ENCODE results near the gene IL1B. TPM values are rescaled to one million over a fixed set of nuclear protein-coding genes. Genes with fewer than 3 reads are reported as not detected.

The IL1B gene
- total and polyA plus RNA-seq, 12 donors, result 0.14 to 10.3 (median 0.64) TPM; not detected in 1

- ATAC-seq (peak in 3 of 8 donors; percentile 6 to 26 (median 23)), DNase-seq (no peak)
- Histone ChIP-seq H3K9me3 (peaks cover 0 to 17% (median 0%) of the 10 kb centered on the region in 11 donors), H3K27me3 (no peaks in the 10 kb centered on the region), H3K4me3 (no peak overlapping the region), H3K4me1 (peaks cover 0 to 35% (median 27%) of the 10 kb centered on the region in 9 donors), H3K27ac (peak overlapping the region in 7 of 10 donors; percentile 5 to 68 (median 39)), H3K36me3 (no peaks in the 10 kb centered on the region)
- 67 to 84% methylated on average over 3 of the region's 3 CpGs for WGBS, 2 donors
- TF ChIP-seq CTCF (IDR thresholded peaks at IDR 0.05), result no peak
- intact Hi-C loops (cut with DNase I), result loop anchor here in 2 of 10 donors (5.0 kb wide), 2 partner anchors 44 to 56 kb away; no protein-coding TSS in a partner anchor
Observed at GRCh38 chr2:112811276-112811831, 25.2 kb downstream of the IL1B start.

GRCh38 chr2:112809112-112809511 is 27.5 kb downstream of the IL1B start:
- Histone ChIP-seq H3K4me3 (no peak overlapping the region), H3K9me3 (peaks cover 0 to 19% (median 0%) of the 10 kb centered on the region in 11 donors), H3K36me3 (no peaks in the 10 kb centered on the region), H3K27ac (no peak overlapping the region), H3K27me3 (no peaks in the 10 kb centered on the region), H3K4me1 (peaks cover 0 to 32% (median 27%) of the 10 kb centered on the region in 9 donors)
- ATAC-seq, result no peak
- no peak for TF ChIP-seq CTCF (IDR thresholded peaks at IDR 0.05)
- intact Hi-C loops (cut with DNase I), result loop anchor here in 1 of 10 donors (5.0 kb wide), 1 partner anchor 37 kb away; no protein-coding TSS in a partner anchor
- no peak for DNase-seq

- Histone ChIP-seq H3K27me3 (no peaks in the 10 kb centered on the region), H3K4me3 (no peak overlapping the region), H3K27ac (no peak overlapping the region), H3K4me1 (peaks cover 0 to 14% (median 10%) of the 10 kb centered on the region in 9 donors), H3K9me3 (peaks cover 0 to 19% (median 0%) of the 10 kb centered on the region in 11 donors), H3K36me3 (no peaks in the 10 kb centered on the region)
- no peak for ATAC-seq
- TF ChIP-seq CTCF (IDR thresholded peaks at IDR 0.05), result no peak
- no peak for DNase-seq
- intact Hi-C loops (cut with DNase I), result loop anchor here in 1 of 10 donors (5.0 kb wide), 1 partner anchor 35 kb away; no protein-coding TSS in a partner anchor
- 95 to 96% methylated on average over 3 of the region's 3 CpGs for WGBS, 2 donors
Observed at GRCh38 chr2:112807233-112807807, 29.3 kb downstream of the IL1B start.

- no peak for ATAC-seq
Observed at GRCh38 chr2:112805542-112805941, 31.0 kb downstream of the IL1B start.

More at GRCh38 chr2:112805542-112805941, 31.0 kb downstream of the IL1B start:
- H3K4me1 ChIP-seq, result no peaks in the 10 kb centered on the region
- H3K9me3 ChIP-seq, result peaks cover 0 to 19% (median 0%) of the 10 kb centered on the region in 11 donors
- intact Hi-C loops (cut with DNase I), result loop anchor here in 1 of 10 donors (5.0 kb wide), 1 partner anchor 33 kb away; no protein-coding TSS in a partner anchor
- WGBS, 2 donors, result 91 to 94% methylated on average over 11 of the region's 11 CpGs
- no peak for DNase-seq
- H3K27me3 ChIP-seq, result no peaks in the 10 kb centered on the region
- TF ChIP-seq CTCF (IDR thresholded peaks at IDR 0.05), result no peak
- no peak overlapping the region for H3K4me3 ChIP-seq
- H3K27ac ChIP-seq, result no peak overlapping the region
- no peaks in the 10 kb centered on the region for H3K36me3 ChIP-seq
